Cerebellar nuclear complex (tissue), 1 donor: ENCODE data around the gene USP8.
A peak's percentile ranks its signal among the peaks of the same experiment; 100 is the strongest.
"Not testable (repeated sequence)": the region's sequence is repeated elsewhere in the genome, so short reads cannot be mapped to it uniquely, and the experiment has no call there.

Source experiments
- DNase-seq, 2 experiments: peaks; one replicate each; lab custom pipeline; 2025; lab: John Stamatoyannopoulos, UW

USP8 gene

GRCh38 chr15:50424066-50424890, at the start of gene USP8:
Gene USP8 (plus strand): TSS chr15:50424405. CDS start chr15:50439074, 14,669 bp downstream.
- DNase-seq = peak; percentile 66 to 82

- no peak for DNase-seq
Observed at GRCh38 chr15:50377867-50378751, 46.1 kb upstream of the USP8 start.

GRCh38 chr15:50378776-50379175, 45.4 kb upstream of the USP8 start:
- no peak for DNase-seq

- not testable (repeated sequence) for DNase-seq
Observed at GRCh38 chr15:50379413-50379812, 44.8 kb upstream of the USP8 start.

- DNase-seq = no peak
Observed at GRCh38 chr15:50380089-50380488, 44.1 kb upstream of the USP8 start.

- DNase-seq = no peak
Observed at GRCh38 chr15:50381438-50381837, 42.8 kb upstream of the USP8 start.

- not testable (repeated sequence) for DNase-seq
Observed at GRCh38 chr15:50382408-50382807, 41.8 kb upstream of the USP8 start.

GRCh38 chr15:50390554-50391264, 33.5 kb upstream of the USP8 start:
- no peak for DNase-seq

- DNase-seq = not testable (repeated sequence)
Observed at GRCh38 chr15:50391561-50391960, 32.6 kb upstream of the USP8 start.

- DNase-seq = no peak
Observed at GRCh38 chr15:50411870-50412269, 12.3 kb upstream of the USP8 start.

GRCh38 chr15:50414624-50415023, 9.6 kb upstream of the USP8 start:
- no peak for DNase-seq

- DNase-seq = no peak
Observed at GRCh38 chr15:50415752-50416404, 8.3 kb upstream of the USP8 start.

GRCh38 chr15:50416890-50417289, 7.3 kb upstream of the USP8 start:
- no peak for DNase-seq

- DNase-seq = no peak
Observed at GRCh38 chr15:50418041-50418583, 6.1 kb upstream of the USP8 start.

- DNase-seq = no peak
Observed at GRCh38 chr15:50425219-50425618, 1.0 kb downstream of the USP8 start.

- not testable (repeated sequence) for DNase-seq
Observed at GRCh38 chr15:50425678-50426246, 1.6 kb downstream of the USP8 start.

GRCh38 chr15:50426428-50426827, 2.2 kb downstream of the USP8 start:
- DNase-seq = no peak

GRCh38 chr15:50431204-50431603, 7.0 kb downstream of the USP8 start:
- no peak for DNase-seq

- no peak for DNase-seq
Observed at GRCh38 chr15:50432230-50432629, 8.0 kb downstream of the USP8 start.

- DNase-seq = no peak
Observed at GRCh38 chr15:50435772-50436171, 11.6 kb downstream of the USP8 start.

- DNase-seq = no peak
Observed at GRCh38 chr15:50438251-50438650, 14.0 kb downstream of the USP8 start.
